HEK293T (cell line): ENCODE results near the gene RNF6.

ENCODE experiments used
- BHLHE40 ChIP-seq: fragments of 450-650 bp; IDR thresholded peaks from 2 replicates; pipeline ENCODE4 v1.6.1; 2016; ENCODE audit warnings: mild to moderate bottlenecking, moderate library complexity, borderline replicate concordance
- ELF4 ChIP-seq: fragments of 450-650 bp; IDR thresholded peaks from 2 replicates; pipeline ENCODE4 v1.6.1; 2017; ENCODE audit warnings: antibody characterized with exemption
- FOXK2 ChIP-seq: fragments of 450-650 bp; IDR thresholded peaks from 2 replicates; pipeline ENCODE4 v1.6.1; 2016; ENCODE audit warnings: mild to moderate bottlenecking

DNA sequence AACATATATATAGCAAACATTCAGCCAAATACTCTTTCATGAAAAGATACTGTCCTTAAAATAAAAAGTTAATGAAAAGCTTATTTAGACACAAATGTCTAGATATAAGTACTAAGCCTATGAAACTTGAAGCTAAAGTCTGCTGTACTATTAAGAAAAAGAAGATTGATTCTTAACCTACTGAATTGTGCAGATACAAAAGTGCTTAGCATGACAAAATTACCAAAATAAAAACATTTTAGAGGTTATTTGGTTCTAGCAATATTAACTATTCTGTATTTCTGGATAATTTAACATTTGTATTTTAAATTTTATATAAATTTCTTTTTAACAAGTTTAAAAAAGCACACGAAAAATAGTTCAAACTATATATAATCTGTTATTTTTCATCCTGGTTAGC lies 8.8 kb downstream of the RNF6 start:
- no peak for TF ChIP-seq BHLHE40
- TF ChIP-seq ELF4, result no peak
- no peak for TF ChIP-seq FOXK2
